ENCODE measurements around the gene HERC5. TPM values are rescaled to one million over a fixed set of nuclear protein-coding genes. Genes with fewer than 3 reads are reported as not detected.

HERC5 gene
- total RNA-seq, 1 donor from 2014 or later: 0.32 TPM

- Histone ChIP-seq H3K27ac (no peak overlapping the region), H3K27me3 (no peaks in the 10 kb centered on the region), H3K36me3 (no peaks in the 10 kb centered on the region), H3K9me3 (no peaks in the 10 kb centered on the region), H3K4me3 (no peak overlapping the region), H3K4me1 (peaks cover 0 to 6% of the 10 kb centered on the region in 2 donors)
- intact Hi-C loops (cut with DNase I): no loop called here
- no peak for TF ChIP-seq CTCF (IDR thresholded peaks at IDR 0.05)
- no peak for DNase-seq (ENCODE audit: low spot score in 2 of 2)
Measured at GRCh38 chr4:88531549-88531948, 74.6 kb downstream of the HERC5 start.

- Histone ChIP-seq H3K4me1 (peaks cover 0 to 5% of the 10 kb centered on the region in 2 donors), H3K27ac (no peak overlapping the region), H3K36me3 (no peaks in the 10 kb centered on the region), H3K27me3 (no peaks in the 10 kb centered on the region), H3K9me3 (no peaks in the 10 kb centered on the region), H3K4me3 (no peak overlapping the region)
- TF ChIP-seq CTCF (IDR thresholded peaks at IDR 0.05): no peak
- DNase-seq (ENCODE audit: low spot score in 2 of 2): no peak
- intact Hi-C loops (cut with DNase I): no loop called here
Measured at GRCh38 chr4:88533088-88533790, 76.3 kb downstream of the HERC5 start.

DNA sequence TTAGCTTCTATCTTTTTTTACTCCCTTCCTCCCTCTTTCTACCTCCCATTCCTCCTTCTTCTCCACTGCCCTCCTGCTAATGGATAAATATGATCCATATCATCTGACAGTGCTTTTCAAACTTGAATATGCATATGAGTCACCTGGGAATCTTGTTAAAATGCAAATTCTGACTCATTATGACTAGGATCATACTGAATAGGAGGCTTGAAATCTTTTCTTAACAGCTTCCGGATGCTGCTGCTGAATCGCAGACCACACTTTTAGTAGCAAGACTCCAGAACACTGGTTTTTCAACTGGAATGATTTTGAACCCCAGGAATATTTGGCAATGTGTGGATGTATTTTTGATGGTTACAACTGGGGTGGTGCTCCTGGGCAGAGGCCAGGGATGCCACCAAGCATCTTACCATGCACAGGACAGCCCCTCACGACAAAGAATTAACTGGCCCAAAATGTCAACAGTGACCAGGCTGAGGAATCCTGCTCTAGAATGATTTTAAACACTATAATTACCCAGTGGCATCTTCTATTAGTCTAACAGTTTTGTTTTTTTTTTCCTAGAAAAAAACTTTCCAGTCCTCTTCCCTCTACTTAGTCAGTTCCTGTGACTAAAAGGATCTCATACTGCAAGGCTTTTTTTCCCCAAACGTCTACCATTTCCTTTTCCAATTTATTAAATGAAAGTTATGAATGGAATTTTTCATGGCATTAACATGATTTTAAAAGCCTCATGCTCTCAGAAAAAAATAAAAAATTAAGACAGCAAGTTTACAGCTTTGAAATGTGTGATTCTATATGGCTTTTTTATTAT is 77.2 kb downstream of the HERC5 start:
- intact Hi-C loops (cut with DNase I): no loop called here
- H3K27me3 ChIP-seq: no peaks in the 10 kb centered on the region

DNA sequence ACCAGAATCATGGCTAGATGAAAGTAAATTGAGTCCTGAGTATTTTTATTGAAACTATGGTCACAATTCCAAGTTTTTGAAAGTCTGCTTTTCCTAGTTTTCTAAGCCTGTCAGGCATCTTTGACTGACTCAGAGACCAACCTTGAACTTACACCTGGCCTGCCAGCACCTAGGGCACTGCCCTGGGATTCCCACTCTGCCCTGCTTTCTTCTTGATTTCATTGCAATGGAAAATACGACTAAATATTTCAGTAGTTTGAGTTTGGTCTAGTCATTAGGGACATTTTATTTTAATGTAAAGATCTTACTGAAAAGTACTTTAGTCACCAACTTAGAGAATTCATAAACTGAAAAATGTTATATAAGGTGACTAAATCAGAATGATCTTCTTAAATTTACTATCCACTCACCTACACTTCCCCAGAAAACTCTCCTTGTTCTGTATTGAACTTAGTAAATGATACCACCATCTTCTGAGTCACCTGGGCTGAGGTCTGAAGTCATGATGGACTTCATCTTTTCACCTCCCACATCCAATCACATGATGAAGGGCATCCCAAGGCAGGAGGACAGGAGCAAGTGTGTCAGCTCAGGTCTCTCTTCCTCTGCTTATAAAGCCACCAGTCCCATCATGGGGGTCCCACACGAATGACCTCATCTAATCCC is 78.3 kb downstream of the HERC5 start:
- Histone ChIP-seq H3K27me3 (no peaks in the 10 kb centered on the region), H3K4me1 (peaks cover 0 to 5% of the 10 kb centered on the region in 2 donors), H3K9me3 (no peaks in the 10 kb centered on the region), H3K27ac (no peak overlapping the region), H3K36me3 (no peaks in the 10 kb centered on the region), H3K4me3 (no peak overlapping the region)
- intact Hi-C loops (cut with DNase I): loop anchor here (5.0 kb wide), 1 partner anchor 37 kb away; no protein-coding TSS in a partner anchor
- no peak for TF ChIP-seq CTCF (IDR thresholded peaks at IDR 0.05)
- no peak for DNase-seq (ENCODE audit: low spot score in 2 of 2)

More for the DNA sequence above, 77.2 kb downstream of the HERC5 start:
- Histone ChIP-seq H3K9me3 (no peaks in the 10 kb centered on the region), H3K36me3 (no peaks in the 10 kb centered on the region), H3K4me3 (no peak overlapping the region), H3K27ac (no peak overlapping the region), H3K4me1 (peaks cover 0 to 5% of the 10 kb centered on the region in 2 donors)
- DNase-seq (ENCODE audit: low spot score in 2 of 2): no peak
- TF ChIP-seq CTCF (IDR thresholded peaks at IDR 0.05): no peak

- no peak for TF ChIP-seq CTCF (IDR thresholded peaks at IDR 0.05)
- intact Hi-C loops (cut with DNase I): loop anchor here (5.0 kb wide), 1 partner anchor 35 kb away; no protein-coding TSS in a partner anchor
- Histone ChIP-seq H3K9me3 (no peaks in the 10 kb centered on the region), H3K4me1 (peaks cover 0 to 5% of the 10 kb centered on the region in 2 donors), H3K27me3 (no peaks in the 10 kb centered on the region), H3K36me3 (no peaks in the 10 kb centered on the region), H3K27ac (no peak overlapping the region), H3K4me3 (no peak overlapping the region)
- no peak for DNase-seq (ENCODE audit: low spot score in 2 of 2)
Measured at GRCh38 chr4:88537709-88538108, 80.8 kb downstream of the HERC5 start.

Measured in ascending aorta (tissue), 2 donors.